ENCODE data around the gene PHACTR1.

GRCh38 chr6:12923644-12924235, 207.2 kb downstream of the PHACTR1 start:
- no peak for TF ChIP-seq RAD21 (IDR thresholded peaks at IDR 0.05; ENCODE audit: low read length)
- TF ChIP-seq MAX (IDR thresholded peaks at IDR 0.05; ENCODE audit: low read depth): no peak
- no peak for TF ChIP-seq CTCF (IDR thresholded peaks at IDR 0.05)
- no peak for TF ChIP-seq FOXM1 (IDR thresholded peaks at IDR 0.05; ENCODE audit: low read depth)
- no peak for TF ChIP-seq EP300 (IDR thresholded peaks at IDR 0.05; ENCODE audit: borderline replicate concordance in 1 of 2, low read depth in 1 of 2, low read length in 1 of 2)
- TF ChIP-seq ZBTB33 (IDR thresholded peaks at IDR 0.05; ENCODE audit: borderline replicate concordance, low read depth): no peak
- TF ChIP-seq POLR2AphosphoS5 (IDR thresholded peaks at IDR 0.05; ENCODE audit: low read depth, low read length): no peak
- no peak for TF ChIP-seq RXRA (IDR thresholded peaks at IDR 0.05; ENCODE audit: borderline replicate concordance, low read depth)
- TF ChIP-seq GABPA (IDR thresholded peaks at IDR 0.05; ENCODE audit: low read depth): no peak
- no peak for TF ChIP-seq SIN3A (IDR thresholded peaks at IDR 0.05; ENCODE audit: borderline replicate concordance, low read depth, low read length)

All from SK-N-SH (cell line).